Neural progenitor cell (in vitro differentiated cells): ENCODE data around the gene TMEM145.

Experiments used
- EZH2 ChIP-seq: fragments of 200-600 bp; sonication (generic); IDR thresholded peaks from 2 replicates; pipeline ENCODE4 v1.6.1; 2017; ENCODE audit warnings: antibody characterized with exemption, mild to moderate bottlenecking, moderate library complexity
- EZH2phosphoT487 ChIP-seq: fragments of 200-600 bp; sonication (generic); IDR thresholded peaks from 2 replicates; pipeline ENCODE4 v1.6.1; 2017; ENCODE audit warnings: antibody characterized with exemption
- TF ChIP-seq, protein P1 (sequence below): fragments of 200-600 bp; sonication (generic); IDR thresholded peaks from 2 replicates; pipeline ENCODE4 v1.5.1; 2017; ENCODE audit warnings: antibody characterized with exemption, mild to moderate bottlenecking

DNA sequence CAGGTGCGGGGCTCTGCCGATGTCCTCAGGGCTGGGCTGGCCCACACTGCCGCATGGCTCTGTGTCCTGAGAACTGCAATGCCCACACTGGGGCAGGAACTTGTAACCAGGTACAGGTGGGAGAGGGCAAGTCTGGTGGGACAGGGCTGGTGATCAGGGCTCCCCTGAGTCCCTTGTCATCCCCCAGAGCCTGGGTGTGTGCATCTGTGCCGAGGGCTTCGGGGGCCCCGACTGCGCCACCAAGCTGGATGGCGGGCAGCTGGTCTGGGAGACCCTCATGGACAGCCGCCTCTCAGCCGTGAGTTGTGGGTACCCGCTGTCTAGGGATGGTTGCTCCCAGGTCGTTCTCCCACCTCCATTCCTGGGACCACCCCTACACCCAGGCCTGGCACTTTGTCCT is 42.8 kb downstream of the TMEM145 start:
- TF ChIP-seq, protein P1, sequence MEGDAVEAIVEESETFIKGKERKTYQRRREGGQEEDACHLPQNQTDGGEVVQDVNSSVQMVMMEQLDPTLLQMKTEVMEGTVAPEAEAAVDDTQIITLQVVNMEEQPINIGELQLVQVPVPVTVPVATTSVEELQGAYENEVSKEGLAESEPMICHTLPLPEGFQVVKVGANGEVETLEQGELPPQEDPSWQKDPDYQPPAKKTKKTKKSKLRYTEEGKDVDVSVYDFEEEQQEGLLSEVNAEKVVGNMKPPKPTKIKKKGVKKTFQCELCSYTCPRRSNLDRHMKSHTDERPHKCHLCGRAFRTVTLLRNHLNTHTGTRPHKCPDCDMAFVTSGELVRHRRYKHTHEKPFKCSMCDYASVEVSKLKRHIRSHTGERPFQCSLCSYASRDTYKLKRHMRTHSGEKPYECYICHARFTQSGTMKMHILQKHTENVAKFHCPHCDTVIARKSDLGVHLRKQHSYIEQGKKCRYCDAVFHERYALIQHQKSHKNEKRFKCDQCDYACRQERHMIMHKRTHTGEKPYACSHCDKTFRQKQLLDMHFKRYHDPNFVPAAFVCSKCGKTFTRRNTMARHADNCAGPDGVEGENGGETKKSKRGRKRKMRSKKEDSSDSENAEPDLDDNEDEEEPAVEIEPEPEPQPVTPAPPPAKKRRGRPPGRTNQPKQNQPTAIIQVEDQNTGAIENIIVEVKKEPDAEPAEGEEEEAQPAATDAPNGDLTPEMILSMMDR, result no peak
- TF ChIP-seq EZH2 (no peak), EZH2phosphoT487 (no peak)
